AG09319 (cell line): Measurements from ENCODE around the gene MAPKAP1.

Source experiments
- DNase-seq: peaks from one replicate; pipeline ENCODE4 v3.0.0-alpha.2; 2010; ENCODE audit warnings: low read depth; ENCODE audit errors: extremely low read depth
- TF ChIP-seq, protein P1 (sequence below): IDR thresholded peaks from 2 replicates; pipeline ENCODE4 v1.5.1; 2011; ENCODE audit warnings: low read depth, mild to moderate bottlenecking, inconsistent platforms, low read length, moderate library complexity

Gene MAPKAP1

DNA sequence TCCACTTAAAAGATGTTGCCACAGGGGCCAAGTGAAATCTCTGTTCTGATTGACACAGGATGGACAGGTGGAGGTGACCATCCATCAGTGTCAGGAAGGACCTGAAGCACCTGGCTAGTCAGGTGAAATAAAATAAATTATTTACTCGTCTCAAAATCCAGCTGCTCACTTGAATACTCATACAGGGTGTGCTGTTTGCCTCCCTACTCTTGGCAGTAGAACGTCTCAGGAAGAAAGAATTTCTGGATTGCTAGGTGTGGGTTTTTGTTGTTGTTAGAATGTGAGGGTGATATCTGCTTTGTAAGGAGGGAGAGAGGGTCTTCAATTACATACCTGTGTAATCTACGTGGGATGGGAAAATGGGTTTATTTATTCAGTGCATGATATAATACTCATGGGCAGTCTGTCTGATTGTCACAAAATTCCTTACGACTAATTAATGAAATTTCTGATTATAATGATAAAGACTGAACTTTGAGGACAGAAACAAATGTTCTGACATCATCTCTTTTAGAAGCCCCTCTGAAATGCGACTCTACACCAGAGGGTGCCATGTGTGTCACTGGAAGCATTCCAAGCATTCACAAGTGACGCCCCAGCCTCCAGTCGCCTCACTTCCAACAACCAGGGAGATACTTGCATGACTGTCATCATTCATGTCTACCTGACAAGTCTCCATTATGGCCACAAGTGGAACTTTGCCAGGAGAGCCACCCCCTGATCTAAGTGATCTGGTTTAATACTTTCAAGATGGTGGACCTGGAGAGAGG is 227.0 kb downstream of the MAPKAP1 start:
- TF ChIP-seq, protein P1, sequence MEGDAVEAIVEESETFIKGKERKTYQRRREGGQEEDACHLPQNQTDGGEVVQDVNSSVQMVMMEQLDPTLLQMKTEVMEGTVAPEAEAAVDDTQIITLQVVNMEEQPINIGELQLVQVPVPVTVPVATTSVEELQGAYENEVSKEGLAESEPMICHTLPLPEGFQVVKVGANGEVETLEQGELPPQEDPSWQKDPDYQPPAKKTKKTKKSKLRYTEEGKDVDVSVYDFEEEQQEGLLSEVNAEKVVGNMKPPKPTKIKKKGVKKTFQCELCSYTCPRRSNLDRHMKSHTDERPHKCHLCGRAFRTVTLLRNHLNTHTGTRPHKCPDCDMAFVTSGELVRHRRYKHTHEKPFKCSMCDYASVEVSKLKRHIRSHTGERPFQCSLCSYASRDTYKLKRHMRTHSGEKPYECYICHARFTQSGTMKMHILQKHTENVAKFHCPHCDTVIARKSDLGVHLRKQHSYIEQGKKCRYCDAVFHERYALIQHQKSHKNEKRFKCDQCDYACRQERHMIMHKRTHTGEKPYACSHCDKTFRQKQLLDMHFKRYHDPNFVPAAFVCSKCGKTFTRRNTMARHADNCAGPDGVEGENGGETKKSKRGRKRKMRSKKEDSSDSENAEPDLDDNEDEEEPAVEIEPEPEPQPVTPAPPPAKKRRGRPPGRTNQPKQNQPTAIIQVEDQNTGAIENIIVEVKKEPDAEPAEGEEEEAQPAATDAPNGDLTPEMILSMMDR, result no peak
- no peak for DNase-seq

DNA sequence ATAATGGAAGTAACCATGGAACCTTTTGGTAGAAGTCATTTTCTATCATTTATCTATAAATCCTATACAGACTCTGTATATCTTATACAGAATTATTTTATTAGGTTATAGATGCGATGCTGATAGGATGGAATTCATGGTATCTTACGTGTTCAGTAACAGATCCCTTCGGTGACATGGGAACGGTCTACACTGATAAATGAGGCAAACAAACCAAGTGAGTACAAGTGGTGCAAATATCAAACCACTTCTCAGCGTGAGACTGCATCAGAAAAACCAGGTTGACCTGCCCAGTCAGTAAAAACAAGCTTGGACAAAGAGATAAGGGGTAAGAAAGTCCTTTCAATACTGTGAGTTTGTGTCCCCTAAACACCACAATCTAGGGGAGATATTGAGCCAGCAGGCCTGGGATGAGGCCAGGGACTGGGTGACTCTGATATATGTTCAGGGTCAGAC is 229.9 kb downstream of the MAPKAP1 start:
- TF ChIP-seq, protein P1, result no peak
- no peak for DNase-seq

DNA sequence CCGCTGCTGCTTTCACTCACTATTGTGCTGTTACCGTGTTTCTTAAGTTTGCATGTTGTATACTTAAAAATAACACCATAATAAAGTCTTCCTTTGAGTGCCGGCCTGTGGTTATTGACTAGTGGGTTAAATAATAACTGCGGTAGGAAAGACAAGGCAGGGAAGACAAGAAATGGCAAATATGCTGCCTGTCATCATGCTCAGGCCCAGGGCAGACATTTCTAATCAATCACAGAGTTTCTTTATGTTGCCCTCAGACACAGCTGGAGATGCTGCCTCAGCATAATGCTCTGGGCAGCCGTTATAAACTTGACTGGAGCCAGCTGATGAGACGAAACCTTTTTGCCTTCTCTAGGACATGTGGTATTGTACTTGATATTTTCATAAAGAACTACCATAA is 230.4 kb downstream of the MAPKAP1 start:
- TF ChIP-seq, protein P1, result no peak
- DNase-seq, result no peak

DNA sequence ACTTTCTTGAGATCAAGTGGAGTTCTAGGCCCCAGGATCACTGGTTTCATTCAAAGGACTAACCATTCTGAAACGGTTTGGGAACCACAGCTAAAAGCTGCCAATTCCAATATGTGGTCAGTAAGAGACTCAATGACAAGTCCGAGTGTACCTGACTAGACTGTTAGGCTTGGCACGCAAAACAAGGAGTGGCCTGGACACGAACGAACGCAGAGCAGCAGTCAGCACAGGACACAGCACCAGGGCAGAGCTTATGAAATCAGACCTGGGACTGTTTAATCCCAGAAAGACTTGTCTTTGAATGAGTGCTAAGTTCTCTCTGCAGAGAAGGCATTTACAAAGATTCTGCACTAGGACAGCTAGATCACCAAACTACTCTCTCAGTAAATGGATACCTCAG is 231.6 kb downstream of the MAPKAP1 start:
- TF ChIP-seq, protein P1, result no peak
- DNase-seq, result no peak

DNA sequence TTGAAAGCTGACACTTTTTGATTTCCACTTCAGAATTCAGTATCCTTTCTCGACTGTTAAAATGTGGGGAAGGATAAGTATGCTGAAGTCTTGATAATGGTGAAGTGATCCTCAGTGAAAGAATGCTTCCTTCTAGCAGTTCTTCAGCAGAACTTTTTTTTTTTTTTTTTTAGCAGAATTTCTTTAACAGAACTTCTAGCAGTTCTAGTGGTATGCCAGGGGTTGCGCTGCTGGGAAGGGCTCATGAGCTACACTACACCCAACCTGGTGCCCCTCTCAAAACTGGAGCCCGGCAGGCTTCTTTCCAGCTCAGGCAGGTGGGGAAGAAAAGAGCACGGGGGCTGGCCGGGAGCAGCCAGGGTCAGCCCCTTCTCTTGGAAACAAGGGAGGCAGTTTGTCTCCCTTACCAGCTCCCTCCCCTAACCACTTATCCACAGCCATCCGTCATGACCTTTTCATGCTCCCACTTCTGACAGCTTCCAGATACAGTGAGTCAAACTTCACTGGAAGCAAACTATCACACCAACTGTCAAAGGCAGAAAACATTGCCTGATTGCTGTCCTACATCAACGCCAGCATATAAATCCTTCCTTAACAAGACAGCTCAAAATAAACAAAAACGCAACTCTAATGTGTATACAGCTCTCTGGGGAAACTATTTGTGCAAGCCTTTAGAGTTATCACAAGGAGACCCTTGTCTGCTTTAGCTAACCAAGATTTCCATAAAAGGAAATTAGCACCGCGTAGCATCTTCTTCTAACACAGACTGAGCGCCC is 233.9 kb downstream of the MAPKAP1 start:
- peak; percentile 12 for DNase-seq
- TF ChIP-seq, protein P1, result peak; percentile 14

DNA sequence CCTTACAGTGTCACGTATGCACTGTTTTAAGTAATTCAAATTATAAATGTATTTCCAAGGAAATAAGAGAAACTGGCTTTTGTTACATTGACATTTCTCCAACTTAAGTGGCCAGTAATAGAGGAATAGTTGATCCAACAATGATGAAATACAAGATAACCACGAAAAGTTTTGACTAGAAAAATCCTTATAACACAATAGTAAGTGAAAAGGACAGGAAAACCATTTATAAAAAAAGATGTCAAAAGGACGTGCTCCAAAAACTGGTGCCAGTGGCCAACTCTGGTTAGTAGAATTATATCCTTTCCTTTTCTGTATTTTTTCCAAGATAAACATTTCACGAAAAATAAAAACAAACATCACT is 234.5 kb downstream of the MAPKAP1 start:
- TF ChIP-seq, protein P1, result no peak
- DNase-seq, result no peak

DNA sequence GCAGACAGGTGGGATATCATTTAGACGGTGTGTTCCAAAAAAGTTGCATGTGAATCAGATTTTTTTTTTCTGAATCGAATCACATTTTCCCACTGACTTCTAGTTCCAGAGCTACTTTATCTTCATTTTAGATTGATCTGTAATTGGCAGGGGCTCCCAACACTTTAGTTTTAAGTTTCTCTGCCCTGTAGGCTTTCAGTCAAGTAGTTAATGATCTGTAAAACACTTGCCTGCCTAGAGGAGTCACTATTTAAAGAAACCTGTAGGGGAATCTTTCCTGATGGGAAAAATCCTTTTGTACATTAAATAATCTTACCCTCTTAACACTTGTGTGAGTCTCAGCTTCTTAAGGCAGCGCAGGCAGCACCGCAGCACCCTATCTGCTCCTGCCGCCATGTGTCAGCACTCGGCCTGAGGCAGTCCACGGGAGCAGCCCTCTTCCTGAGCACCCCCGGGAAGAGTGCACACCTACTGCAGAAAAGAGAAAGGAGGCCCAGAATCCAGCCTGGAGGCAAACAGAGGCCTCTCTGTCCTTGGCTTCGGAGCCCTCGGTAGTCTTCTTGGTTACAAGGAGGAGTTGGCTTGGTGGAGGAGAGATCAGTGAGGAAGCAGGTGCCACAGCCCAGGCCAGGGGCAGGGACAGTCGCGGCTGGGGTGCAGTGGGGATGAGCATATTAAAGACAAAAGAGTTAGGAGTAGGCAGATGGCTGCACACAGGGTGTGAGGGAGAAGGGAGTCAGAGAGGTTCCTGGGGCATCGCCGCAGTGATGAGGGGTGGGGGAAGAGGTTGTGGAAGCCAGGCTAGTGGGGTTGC is 236.0 kb downstream of the MAPKAP1 start:
- TF ChIP-seq, protein P1, result no peak
- no peak for DNase-seq
